GM11168 (cell line): ENCODE data around the gene FOXP1.

Experiments
- in situ Hi-C: fragments of 300-500 bp; cut with MboI; formaldehyde crosslinking; loops from one replicate; pipeline ENCODE4 v1.12.0; 2022; ENCODE audit warnings: low sequenced_read_pairs; ENCODE audit not compliant: unreplicated experiment

Gene FOXP1

GRCh38 chr3:71045917-71046282 is 537.6 kb downstream of the FOXP1 start:
- in situ Hi-C loops = no loop called here

DNA sequence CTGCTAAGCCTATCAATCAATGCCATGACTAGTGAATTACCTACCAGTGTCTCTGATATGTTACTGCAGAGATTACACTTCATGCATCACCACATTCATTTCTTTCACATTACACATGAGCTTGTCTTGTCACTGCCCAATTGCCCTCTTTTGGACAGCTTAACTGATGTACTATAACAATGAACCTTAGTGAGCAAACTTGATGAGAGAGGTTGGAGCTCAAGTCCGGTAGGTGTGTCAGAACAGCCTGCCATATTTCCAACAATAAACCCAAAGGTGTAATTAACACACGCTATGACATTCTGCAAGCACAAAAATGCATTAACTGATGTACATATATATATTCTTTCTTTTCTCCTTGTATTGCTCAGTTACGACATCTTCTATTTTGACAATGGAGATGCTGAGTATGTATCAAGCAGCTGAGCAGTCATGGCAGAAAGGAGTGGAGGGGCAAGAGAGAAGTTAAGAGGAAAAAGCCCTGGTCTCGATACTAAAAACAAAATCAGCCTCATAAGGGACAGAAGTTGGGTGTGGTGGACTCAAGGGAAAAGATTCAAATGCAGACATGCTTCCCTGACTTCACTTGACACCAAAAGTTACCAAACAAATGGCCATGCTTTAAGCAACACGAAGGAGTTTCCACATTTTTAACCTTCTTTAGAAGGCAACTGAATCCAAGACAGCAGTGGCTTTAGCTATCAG is 538.2 kb downstream of the FOXP1 start:
- in situ Hi-C loops = no loop called here

- in situ Hi-C loops = no loop called here
Measured at GRCh38 chr3:71042759-71043158, 540.8 kb downstream of the FOXP1 start.

- in situ Hi-C loops = no loop called here
Measured at GRCh38 chr3:71041371-71041770, 542.2 kb downstream of the FOXP1 start.

GRCh38 chr3:71039332-71039731 is 544.2 kb downstream of the FOXP1 start:
- in situ Hi-C loops = no loop called here

DNA sequence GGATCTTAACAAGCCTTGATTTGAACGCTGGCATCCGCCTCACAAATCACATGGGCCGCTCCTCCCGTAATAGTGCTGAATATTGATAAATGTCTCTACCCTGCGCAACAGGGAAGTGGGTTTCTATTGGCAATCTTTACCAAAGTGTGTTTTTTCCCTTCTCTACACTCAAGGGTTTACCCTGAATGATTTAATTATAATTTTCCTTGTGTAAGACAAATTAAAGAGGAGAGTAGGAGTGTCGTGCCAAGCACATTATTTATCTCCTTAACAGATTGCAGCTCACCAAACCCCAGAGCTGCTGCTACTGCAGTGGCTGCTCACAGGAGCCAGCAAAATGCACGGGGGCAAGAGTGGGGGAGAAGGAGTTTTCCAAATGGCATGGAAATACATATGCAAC is 545.8 kb downstream of the FOXP1 start:
- in situ Hi-C loops = no loop called here

- in situ Hi-C loops = no loop called here
Measured at GRCh38 chr3:71035886-71036285, 547.6 kb downstream of the FOXP1 start.

- in situ Hi-C loops = no loop called here
Measured at GRCh38 chr3:71035314-71035713, 548.2 kb downstream of the FOXP1 start.

- in situ Hi-C loops = no loop called here
Measured at GRCh38 chr3:71033681-71034220, 549.8 kb downstream of the FOXP1 start.

DNA sequence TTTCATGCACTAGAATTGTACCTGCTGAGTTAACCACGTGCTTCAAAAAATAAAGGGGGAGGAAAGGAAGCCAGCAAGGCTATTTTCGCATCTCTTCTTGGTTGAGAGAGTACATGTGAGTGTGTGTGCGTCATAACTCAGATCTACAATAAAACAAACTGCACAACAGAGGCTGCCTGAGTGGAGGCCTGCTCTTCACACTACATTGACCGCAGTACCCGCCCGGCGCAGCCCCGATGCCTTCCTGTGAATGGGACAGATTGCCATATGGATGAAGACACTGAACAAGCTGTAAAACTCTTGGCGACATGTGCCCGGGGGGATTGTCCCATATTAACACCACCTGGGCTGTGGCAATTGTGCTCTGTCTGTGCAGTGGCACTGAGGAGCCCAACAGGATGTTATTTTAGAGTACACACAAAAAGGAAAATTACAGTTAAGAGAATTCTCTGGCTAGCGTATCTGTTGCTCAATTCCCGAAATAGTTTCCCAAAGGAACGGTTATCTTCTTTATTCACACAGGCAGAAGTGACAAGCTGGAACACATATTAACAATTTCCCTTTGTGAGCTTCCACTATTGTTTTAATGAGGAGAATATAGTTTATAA is 551.5 kb downstream of the FOXP1 start:
- in situ Hi-C loops = no loop called here

DNA sequence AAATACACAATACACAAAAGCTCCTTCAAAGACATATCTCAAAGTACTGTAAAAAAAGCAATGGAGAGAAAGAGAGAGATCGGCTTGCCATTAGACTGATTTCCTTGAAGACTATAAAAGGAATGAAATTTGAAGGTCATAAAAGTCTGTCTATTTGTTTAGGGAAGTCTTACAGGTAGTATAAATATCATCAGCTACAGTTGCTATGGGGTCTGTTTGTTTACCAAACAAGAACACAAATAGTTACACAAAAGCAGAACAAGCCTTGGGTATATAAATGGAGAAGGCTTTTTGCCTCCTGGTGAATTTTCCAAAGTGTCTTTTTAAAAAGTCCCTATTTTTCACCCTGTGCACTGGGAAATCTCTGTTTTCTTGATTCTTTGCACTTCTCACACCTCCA is 552.3 kb downstream of the FOXP1 start:
- in situ Hi-C loops = no loop called here

DNA sequence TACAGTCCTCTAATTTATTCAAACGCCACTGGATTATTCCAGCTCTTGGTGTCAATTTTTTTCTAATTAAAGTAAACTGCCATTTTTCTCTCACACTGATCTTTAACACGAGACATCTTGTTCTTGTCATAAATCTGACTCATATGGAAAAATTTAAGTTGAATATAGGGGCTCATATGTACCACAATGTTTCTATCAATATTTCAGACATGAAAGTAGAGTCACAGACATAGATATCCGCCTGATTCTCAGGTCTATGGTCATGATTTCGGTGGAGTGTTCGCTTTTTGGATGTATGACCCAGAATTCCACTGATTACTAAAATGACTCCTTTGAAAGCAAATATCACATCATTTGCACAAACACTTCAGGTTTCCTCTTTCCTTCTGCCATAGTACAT is 552.8 kb downstream of the FOXP1 start:
- in situ Hi-C loops = no loop called here

DNA sequence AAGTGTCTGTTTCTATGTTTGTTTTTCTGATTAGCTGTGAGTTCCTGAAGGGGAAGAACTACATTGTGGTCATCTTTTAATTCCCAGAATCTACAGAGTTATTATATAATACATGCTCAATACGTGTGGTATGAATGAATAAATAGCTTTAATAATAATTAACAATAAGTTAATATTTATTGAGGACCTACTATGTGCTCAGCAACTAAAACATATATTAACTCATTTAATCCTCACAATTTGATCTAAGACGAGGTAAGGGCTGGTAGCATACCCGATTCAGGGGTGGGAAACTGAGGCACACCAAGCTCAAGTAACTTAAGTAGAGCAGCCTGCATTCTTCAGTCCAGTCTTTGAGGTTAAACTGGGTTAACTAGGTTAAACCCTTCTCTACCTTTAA is 553.8 kb downstream of the FOXP1 start:
- in situ Hi-C loops = no loop called here

DNA sequence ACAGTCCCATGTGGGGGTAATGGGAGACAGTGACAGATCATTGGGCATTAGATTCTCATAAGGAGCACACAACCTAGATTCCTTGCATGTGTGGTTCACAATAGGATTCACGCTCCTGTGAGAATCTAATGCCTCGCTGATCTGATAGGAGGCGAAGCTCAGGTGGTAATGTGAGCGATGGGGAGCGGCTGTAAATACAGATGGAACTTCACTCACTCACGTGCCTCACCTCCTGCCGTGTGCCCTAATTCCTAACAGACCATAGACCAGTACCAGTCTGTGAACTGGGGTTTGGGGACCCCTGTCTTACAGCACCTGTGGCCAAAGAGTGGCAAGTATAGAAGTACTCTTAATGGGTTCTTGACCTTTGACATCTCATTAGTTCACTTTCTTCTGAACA is 554.7 kb downstream of the FOXP1 start:
- in situ Hi-C loops = no loop called here

GRCh38 chr3:71028184-71028583 is 555.3 kb downstream of the FOXP1 start:
- in situ Hi-C loops = no loop called here

DNA sequence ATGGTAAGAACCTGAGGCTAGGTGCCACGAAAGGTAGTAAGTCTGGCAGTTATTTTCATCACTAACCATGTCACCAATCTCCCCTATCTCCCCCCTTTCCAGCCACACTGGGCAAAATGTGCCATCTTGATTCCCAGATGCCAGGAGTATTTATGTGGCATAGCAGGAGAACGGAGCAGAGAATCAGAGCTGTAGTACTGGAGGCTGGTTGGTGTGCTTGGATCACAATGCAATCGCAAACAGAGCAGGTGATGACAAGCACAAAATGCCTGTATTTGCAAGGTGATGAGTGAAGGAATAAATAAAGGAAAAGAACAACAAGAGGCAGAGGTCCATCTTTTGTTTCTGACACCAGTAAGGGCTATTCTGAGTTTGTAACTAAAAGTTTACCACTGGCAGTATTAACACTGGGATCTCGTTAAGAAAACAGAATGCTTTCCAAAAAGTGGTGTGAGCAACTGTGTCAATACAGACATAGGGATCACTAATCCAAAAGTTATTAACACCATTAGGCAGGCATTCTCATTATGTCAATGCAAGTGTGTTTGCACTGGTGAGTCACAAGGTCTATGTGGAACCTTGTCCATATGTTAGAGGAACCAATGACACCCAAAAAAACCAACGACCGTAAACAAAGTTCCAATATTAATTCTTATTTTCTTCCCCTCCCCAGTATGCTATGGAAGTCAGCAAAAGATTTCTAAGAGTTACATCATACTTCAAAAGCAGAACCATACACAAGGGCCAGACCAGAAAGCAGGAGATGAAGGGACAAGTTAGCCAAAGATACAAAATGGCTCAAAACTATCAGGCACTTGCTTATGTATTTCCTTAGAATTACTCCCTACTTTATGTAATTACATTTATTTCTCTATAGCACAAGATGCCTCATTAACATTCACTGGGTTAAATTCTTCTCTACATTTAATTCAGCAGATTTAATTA is 556.6 kb downstream of the FOXP1 start:
- in situ Hi-C loops = no loop called here

DNA sequence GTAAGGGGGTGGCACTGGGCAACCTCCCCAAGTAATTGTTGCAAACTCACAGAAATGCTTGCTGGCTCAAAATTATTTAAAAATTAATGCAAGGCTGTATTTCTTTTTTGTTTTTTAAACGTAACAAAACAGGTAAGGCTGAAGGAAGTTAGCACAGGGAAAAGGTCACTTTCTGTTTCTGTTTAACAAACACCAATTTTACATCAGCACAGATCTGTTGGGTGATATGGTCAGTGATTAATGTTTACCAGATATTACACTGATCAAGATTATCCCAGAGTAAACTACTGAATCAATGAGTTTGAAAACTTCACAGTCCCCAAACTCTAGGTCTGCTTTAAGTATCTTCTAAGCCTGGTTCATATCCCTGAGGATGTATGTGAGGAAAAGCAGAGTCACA is 558.0 kb downstream of the FOXP1 start:
- in situ Hi-C loops = no loop called here

- in situ Hi-C loops = no loop called here
Measured at GRCh38 chr3:71025010-71025409, 558.5 kb downstream of the FOXP1 start.

DNA sequence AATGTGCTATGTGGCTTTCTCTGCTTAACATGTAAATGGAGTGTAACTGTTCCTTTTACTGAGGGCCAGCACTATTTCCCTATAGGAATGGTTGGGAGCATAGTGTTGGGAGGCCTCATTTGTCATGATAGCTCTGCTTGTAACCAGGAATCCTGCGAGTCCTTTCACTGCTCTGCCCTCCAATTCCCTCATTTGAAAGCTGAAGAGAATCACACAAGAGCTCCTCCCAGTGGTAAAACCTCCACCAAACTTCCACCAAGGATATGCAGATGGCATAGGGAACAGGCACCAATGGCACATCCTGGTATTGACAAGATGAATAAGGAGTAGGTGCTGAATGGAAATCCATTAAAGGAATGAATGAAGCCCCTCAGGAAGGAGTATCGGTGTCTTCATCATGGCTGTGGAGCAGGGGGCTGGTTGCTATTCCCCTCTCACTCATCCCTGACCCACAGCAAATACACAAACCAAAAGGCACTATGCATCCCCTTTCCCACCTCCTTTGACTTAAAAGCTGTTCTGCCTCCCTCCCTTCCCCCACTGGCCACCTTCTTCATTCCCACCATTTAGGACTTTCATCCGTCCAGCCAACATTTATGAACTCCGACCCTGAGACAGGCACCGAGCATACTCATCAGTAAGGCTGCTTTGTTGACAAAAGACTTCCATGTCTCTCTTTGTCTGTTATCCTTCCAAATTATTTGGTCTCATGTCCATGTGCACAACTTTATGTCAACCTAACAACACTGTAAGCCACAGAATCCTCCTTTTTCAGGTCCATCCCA is 560.8 kb downstream of the FOXP1 start:
- in situ Hi-C loops = loop anchor here (25.0 kb wide), 1 partner anchor 565 kb away; the partner anchor contains the start of gene FOXP1

DNA sequence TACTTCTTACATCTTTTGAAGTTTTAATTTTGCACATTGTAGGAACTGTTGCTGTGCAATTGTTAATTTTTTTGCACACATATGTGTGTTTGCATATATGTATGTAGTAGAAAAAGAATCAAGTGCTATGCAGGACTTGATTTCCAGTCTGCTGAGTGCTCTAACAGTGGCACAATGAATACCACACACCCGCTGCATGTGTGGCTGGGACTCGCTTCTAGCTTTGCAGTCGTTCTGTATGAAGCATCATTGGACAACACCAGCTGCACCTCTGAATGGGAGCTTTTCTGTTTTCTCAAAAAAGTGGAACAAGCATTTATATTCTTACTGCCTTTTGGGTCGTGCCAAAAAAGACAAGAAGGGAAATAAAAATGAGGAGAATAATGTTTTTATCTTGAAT is 564.7 kb downstream of the FOXP1 start:
- in situ Hi-C loops = loop anchor here (25.0 kb wide), 1 partner anchor 569 kb away; the partner anchor contains the start of gene FOXP1
